Measurements from ENCODE around the gene DMAC2L.

DMAC2L gene

GRCh38 chr14:50270932-50271331 is 41.2 kb upstream of the DMAC2L start:
- Histone ChIP-seq H3K27ac (no peak overlapping the region), H3K4me3 (IDR thresholded peaks at IDR 0.05; ENCODE audit: insufficient read depth, low read depth, low read length) (no peak overlapping the region), H3K9ac (no peak overlapping the region), H4K20me1 (ENCODE audit: insufficient read depth) (no peaks in the 10 kb centered on the region), H3K27me3 (ENCODE audit: insufficient read depth, low read depth) (no peaks in the 10 kb centered on the region), H3K79me2 (ENCODE audit: insufficient read depth, low read depth) (no peaks in the 10 kb centered on the region), H2AFZ (ENCODE audit: low read depth) (no peak overlapping the region), H3K4me1 (ENCODE audit: low read depth, poor library complexity, severe bottlenecking) (no peaks in the 10 kb centered on the region), H3K36me3 (ENCODE audit: insufficient read depth) (no peaks in the 10 kb centered on the region), H3K4me2 (no peak overlapping the region)
- TF ChIP-seq CTCF (conservative IDR thresholded peaks at IDR 0.05; ENCODE audit: low read depth, low read length) = no peak

GRCh38 chr14:50272498-50272897 is 39.6 kb upstream of the DMAC2L start:
- Histone ChIP-seq H3K36me3 (ENCODE audit: insufficient read depth) (no peaks in the 10 kb centered on the region), H2AFZ (ENCODE audit: low read depth) (no peak overlapping the region), H3K27me3 (ENCODE audit: insufficient read depth, low read depth) (no peaks in the 10 kb centered on the region), H3K4me2 (no peak overlapping the region), H3K4me3 (IDR thresholded peaks at IDR 0.05; ENCODE audit: insufficient read depth, low read depth, low read length) (no peak overlapping the region), H3K79me2 (ENCODE audit: insufficient read depth, low read depth) (no peaks in the 10 kb centered on the region), H3K9ac (no peak overlapping the region), H3K27ac (no peak overlapping the region), H3K4me1 (ENCODE audit: low read depth, poor library complexity, severe bottlenecking) (no peaks in the 10 kb centered on the region), H4K20me1 (ENCODE audit: insufficient read depth) (no peaks in the 10 kb centered on the region)
- TF ChIP-seq CTCF (conservative IDR thresholded peaks at IDR 0.05; ENCODE audit: low read depth, low read length) = no peak

- H4K20me1 ChIP-seq (ENCODE audit: insufficient read depth) = no peaks in the 10 kb centered on the region
- TF ChIP-seq CTCF (conservative IDR thresholded peaks at IDR 0.05; ENCODE audit: low read depth, low read length) = no peak
- H2AFZ ChIP-seq (ENCODE audit: low read depth) = no peak overlapping the region
- H3K27me3 ChIP-seq (ENCODE audit: insufficient read depth, low read depth) = no peaks in the 10 kb centered on the region
- no peak overlapping the region for H3K9ac ChIP-seq
- H3K4me3 ChIP-seq (IDR thresholded peaks at IDR 0.05; ENCODE audit: insufficient read depth, low read depth, low read length) = no peak overlapping the region
- H3K36me3 ChIP-seq (ENCODE audit: insufficient read depth) = no peaks in the 10 kb centered on the region
- no peaks in the 10 kb centered on the region for H3K79me2 ChIP-seq (ENCODE audit: insufficient read depth, low read depth)
- H3K4me2 ChIP-seq = no peak overlapping the region
- no peaks in the 10 kb centered on the region for H3K4me1 ChIP-seq (ENCODE audit: low read depth, poor library complexity, severe bottlenecking)
- no peak overlapping the region for H3K27ac ChIP-seq
Measured at GRCh38 chr14:50285861-50286260, 26.3 kb upstream of the DMAC2L start.

GRCh38 chr14:50288146-50288545 is 24.0 kb upstream of the DMAC2L start:
- Histone ChIP-seq H3K27me3 (ENCODE audit: insufficient read depth, low read depth) (no peaks in the 10 kb centered on the region), H3K36me3 (ENCODE audit: insufficient read depth) (no peaks in the 10 kb centered on the region), H3K4me2 (no peak overlapping the region), H3K27ac (no peak overlapping the region), H3K4me1 (ENCODE audit: low read depth, poor library complexity, severe bottlenecking) (no peaks in the 10 kb centered on the region), H3K79me2 (ENCODE audit: insufficient read depth, low read depth) (no peaks in the 10 kb centered on the region), H4K20me1 (ENCODE audit: insufficient read depth) (no peaks in the 10 kb centered on the region), H3K9ac (no peak overlapping the region), H2AFZ (ENCODE audit: low read depth) (no peak overlapping the region), H3K4me3 (IDR thresholded peaks at IDR 0.05; ENCODE audit: insufficient read depth, low read depth, low read length) (no peak overlapping the region)
- no peak for TF ChIP-seq CTCF (conservative IDR thresholded peaks at IDR 0.05; ENCODE audit: low read depth, low read length)

- Histone ChIP-seq H4K20me1 (ENCODE audit: insufficient read depth) (no peaks in the 10 kb centered on the region), H3K27me3 (ENCODE audit: insufficient read depth, low read depth) (no peaks in the 10 kb centered on the region), H3K36me3 (ENCODE audit: insufficient read depth) (no peaks in the 10 kb centered on the region), H3K4me2 (no peak overlapping the region), H2AFZ (ENCODE audit: low read depth) (no peak overlapping the region), H3K27ac (no peak overlapping the region), H3K9ac (no peak overlapping the region), H3K79me2 (ENCODE audit: insufficient read depth, low read depth) (no peaks in the 10 kb centered on the region), H3K4me1 (ENCODE audit: low read depth, poor library complexity, severe bottlenecking) (no peaks in the 10 kb centered on the region), H3K4me3 (IDR thresholded peaks at IDR 0.05; ENCODE audit: insufficient read depth, low read depth, low read length) (no peak overlapping the region)
- no peak for TF ChIP-seq CTCF (conservative IDR thresholded peaks at IDR 0.05; ENCODE audit: low read depth, low read length)
Measured at GRCh38 chr14:50290306-50290705, 21.8 kb upstream of the DMAC2L start.

Measured in KMS-11 (cell line).